ENCODE results near the gene DLG5.

DLG5 gene

GRCh38 chr10:77844177-77844576 lies 82.4 kb downstream of the DLG5 start:
- DNase-seq (ENCODE audit: low read depth, low spot score): no peak

DNA sequence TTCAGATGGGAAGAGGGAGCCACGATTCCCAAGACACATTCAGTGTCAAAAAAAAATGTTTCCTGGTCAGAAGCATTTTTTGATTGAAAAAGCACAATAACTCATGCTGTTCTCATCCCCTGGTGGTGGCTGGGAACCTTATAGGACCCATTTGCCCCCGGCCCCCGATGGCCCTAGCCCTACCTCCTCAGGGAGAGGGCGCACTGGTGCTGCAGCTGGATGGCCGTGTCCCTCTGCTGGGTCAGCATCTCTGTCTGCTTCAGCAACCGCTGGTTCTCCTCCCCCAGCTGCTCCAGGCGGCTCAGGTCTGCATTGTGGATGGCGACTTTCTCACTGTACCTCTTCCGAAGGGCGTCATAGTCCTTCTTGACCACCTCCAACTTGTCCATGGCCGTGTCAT lies 83.3 kb downstream of the DLG5 start:
- DNase-seq (ENCODE audit: low read depth, low spot score): no peak

DNA sequence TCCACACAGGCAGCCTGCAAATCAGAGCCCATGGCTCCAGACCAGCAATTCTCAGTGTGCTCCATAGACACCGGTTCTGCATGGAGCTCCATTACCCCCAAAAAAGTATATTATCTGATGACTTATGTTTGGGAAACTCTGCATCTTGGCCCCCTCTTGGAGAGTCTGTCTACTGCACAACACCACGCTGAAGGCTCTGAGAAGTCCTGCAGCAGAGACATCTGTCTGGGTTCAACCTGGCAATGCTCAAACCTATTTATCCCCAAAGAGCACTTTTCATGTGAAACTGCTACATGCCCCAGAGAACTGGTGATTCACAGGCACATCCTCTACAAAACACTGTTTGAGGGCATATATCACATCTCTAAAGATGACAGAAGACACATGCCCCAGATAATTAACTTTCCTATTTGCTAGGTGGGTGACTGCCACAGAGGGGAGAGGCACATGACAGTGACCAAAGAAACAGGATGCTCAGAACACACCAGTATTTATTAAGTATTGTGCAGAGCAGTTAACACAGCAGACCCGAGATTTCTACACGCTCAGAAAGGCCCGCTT lies 83.8 kb downstream of the DLG5 start:
- DNase-seq (ENCODE audit: low read depth, low spot score): no peak

DNA sequence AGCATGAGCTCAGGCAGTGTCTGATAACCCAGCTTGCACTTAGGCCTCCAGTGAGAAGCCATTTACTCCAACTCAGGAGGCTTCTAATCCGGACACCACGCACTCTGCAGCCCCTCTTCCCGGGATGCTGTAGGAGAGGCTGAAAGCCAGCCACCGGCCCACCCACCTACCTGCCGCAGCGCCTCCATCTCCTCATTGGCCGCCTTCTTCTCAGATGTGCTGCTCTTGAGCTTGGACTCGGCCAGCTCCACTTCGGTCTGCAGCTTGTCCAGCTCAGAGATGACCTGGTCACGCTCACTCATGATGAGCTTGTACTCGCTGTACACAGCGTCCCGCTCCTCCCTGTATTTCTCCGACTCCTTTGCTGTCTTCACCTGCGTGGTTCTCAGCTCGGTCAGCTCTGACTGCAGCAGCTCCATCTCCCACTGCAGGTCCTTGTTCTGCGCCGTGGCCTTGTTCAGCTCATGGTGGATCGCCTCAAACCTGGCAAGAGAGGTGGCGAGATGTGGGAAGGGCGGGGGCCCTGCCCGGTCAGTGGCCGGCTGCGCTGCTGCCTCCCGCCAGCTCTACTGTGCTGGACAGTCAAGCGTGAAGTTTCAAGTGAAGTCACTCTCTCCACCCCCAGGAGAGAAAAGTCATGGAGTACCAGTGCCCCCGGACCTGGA lies 84.7 kb downstream of the DLG5 start:
- no peak for DNase-seq (ENCODE audit: low read depth, low spot score)

GRCh38 chr10:77840636-77841035 lies 85.9 kb downstream of the DLG5 start:
- no peak for DNase-seq (ENCODE audit: low read depth, low spot score)

DNA sequence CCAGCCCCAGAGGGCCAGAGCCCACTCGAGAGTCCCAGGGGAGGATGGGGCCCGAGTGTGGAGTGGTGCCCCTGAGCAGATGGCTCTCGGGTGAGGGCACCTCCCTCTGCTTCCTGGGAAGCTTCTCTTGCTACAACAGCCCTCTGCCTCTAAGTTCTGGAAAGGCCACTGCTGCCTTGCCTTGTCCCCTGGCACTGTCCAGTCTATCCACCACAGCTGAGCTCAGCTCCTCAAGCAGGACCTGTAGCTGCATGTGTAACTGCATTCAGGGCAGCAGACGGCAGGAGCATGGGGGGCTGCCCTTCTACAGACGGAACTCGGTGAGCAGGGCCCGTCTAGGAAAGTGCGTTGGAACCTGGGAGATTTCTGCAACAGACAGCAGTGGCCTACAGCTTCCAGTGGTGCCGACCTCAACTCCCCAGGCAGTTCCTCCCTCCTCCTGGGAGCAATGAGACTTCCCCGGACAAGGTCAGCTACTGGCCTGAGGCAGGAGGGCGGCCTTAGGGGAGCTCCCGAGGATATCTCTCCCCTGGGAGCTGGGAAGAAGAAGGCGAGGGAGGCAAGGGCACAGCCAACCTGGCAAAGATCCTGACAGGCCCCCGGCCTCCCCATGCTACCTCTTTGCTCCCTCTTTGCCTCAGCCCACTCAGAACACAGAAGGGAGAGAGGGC lies 88.5 kb downstream of the DLG5 start:
- no peak for DNase-seq (ENCODE audit: low read depth, low spot score)

DNA sequence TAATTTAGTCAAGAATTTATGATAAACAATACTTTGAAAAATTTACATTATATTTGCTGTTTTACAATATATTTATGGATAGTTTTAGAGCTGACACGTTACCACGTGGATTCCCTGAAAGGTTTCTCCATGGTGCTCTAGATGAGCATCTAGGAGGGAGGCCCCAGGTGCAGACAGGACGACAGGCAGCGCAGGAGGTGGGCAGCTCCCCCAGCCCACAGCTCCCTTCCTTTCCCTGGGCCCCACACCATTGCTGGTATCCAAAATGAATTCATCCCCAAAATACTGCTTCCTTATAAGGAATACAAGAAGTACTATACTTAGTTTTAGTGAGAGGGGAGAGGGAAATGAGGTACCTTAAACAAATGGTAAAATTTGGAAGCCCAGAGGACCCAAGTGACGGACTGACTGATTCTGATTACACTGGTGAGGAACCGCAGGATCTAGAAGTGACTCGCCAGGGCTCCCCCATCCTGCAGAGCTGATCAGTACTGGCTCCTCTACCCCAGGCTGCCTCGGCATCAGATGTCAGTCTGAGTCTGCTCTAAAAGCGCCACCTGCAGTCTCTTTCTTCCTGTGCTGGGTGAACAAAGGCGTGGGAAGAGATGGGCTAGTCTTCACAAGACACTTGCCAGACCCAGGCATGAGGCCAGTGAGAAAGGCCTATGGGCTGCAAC lies 89.2 kb downstream of the DLG5 start:
- peak; percentile 62 for DNase-seq (ENCODE audit: low read depth, low spot score)

DNA sequence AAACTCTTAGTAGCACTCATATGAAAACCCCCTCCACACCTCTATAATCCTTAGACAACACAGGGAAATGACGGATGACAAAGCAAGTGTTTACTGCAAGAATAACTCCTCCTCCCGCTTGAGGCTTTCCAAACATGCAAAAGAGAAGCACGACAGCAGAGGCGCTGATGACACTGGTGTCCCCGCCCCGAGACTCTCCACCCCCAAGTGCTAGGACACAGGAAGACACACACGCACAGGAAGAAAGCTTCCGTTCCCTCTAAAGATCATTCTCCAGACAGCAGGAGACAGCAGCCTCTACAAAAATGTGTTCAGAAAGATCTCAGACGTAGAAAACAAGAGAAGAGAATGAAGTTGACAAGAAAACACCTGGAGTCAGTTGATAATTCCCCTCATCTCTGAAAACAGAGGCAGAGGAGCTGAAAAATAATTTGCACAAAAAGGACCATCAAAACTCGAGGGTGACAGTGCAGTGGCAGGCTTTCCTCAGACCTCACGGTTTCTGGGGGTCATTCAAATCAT lies 90.2 kb downstream of the DLG5 start:
- DNase-seq (ENCODE audit: low read depth, low spot score): no peak

DNA sequence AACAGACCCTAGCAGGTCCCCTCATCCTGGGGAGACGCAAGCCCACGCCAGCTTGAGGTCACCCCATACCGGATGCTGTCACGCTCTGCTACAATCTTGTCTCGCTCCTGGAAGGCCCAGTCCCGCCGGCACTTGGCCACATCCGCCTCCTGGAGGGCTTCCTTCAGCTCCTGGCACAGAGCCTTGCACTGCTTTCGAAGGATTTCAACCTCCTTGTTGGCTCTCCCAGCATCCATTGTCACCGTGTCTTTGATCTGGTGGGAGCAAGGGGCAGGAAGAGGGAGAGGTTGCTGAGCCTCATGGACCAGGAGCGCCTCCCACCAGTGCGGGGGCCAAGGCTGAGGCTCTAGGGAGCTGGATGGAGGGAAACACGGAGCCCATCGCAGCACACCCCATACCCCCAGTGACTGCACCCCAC lies 90.9 kb downstream of the DLG5 start:
- peak; percentile 43 for DNase-seq (ENCODE audit: low read depth, low spot score)

DNA sequence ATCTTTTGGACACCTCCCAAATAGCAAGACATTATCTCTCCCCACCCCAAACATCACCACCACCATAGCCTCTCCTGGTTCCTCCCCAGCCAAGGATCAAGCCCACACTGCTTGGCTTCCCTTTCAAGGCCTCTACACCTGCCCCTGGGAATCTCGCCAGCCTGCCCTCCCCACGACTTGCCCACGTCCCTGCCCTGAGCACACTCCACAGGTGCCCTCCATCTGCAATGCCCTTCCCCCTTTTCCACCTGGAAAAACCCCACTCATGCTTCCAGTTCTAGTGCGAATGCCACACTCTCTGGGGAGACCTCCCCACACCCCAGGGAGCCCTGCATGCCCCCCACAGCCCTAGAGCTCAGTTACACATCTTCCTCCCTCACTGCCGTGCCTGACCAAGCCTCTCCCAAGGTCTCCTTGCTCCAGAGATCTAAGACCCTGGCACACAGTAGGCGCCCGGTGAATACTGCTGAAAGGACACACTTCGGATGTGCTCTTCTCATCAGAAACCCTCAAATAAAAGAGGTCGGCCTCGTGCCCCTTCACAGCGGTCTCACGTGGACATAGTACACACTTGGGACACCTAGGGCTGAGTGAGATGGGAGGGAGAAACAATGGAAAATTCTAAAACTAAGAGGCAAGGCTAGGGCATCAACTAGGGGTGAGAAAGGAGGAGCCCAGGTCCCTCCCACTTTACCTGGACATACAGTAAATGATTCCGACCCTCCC lies 91.4 kb downstream of the DLG5 start:
- no peak for DNase-seq (ENCODE audit: low read depth, low spot score)

DNA sequence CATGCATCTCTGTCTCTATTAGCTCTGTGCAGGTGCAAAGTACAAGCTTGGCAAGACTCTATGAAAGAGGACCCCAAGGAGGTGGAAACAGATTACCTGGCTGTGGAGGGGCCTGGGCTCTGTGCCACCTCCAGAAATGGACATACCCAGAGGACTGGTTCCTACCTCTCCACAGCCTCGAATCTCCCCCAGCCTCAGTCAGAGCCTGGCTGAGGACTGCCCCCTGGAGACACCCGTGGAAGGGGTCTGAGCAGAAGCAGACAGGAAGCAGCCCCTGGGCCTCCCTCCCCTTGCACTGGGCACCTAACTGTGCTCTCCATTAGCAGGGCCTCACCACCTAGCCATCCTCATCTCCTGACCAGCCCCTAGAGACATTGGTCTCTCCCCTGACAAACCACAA lies 92.0 kb downstream of the DLG5 start:
- no peak for DNase-seq (ENCODE audit: low read depth, low spot score)

DNA sequence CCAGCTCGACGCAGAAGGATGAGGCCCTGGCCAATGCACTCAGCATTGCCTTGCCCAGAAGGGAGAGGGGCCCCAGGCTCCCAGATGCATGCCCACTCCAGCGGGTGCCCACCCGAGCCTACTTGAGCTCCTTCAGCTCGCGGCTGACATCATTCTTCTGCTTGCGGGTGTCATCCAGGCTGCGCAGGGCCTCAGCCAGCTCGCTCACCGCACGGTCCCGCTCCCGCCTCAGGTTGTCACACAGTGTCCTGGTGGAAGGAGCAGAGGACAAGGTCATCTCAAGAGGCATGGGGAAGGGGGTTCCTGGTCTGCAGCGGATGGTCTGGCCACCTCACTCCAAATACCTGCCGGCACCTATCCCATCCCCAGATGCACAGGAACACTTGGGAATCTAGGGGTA lies 92.8 kb downstream of the DLG5 start:
- DNase-seq (ENCODE audit: low read depth, low spot score): no peak

GRCh38 chr10:77833225-77833624 lies 93.3 kb downstream of the DLG5 start:
- no peak for DNase-seq (ENCODE audit: low read depth, low spot score)

DNA sequence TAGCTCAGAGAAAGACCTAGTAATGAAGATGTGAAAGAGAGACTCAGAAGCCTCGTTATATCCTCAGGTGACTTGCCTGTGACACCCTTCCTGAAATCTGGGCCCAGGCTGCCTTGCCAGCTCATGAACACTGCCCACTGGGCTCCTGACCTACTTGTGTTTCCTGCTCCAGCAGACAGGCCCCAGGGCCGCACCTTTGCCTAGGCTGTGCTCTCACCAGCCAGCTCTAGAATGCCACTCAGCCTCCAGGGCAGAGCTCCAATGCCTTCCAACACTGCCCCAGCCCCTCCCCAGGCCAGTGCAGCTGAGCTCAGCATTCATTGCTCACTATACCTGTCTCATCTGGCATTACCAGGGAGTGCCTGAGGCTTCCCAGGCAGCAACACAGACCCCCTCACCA lies 94.3 kb downstream of the DLG5 start:
- no peak for DNase-seq (ENCODE audit: low read depth, low spot score)

- DNase-seq (ENCODE audit: low read depth, low spot score): no peak
Observed at GRCh38 chr10:77829356-77829755, 97.2 kb downstream of the DLG5 start.

DNA sequence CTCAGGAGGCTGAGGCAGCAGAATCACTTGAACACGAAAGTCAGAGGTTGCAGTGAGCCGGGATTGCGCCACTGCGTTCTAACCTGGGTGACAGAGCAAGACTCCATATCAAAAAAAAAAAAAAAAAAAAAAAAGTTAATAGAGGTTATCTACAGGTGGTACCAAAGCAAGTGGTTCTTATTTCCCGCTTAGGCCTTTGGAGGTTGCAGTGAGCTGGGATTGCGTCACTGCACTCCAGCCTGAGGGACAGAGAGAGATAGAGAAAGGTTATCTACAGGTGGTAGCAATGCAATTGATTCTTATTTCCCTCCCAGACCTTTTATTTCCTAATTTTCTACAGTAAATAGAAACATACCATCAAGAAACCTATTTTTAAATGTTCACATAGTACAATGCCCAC lies 98.2 kb downstream of the DLG5 start:
- DNase-seq (ENCODE audit: low read depth, low spot score): no peak

DNA sequence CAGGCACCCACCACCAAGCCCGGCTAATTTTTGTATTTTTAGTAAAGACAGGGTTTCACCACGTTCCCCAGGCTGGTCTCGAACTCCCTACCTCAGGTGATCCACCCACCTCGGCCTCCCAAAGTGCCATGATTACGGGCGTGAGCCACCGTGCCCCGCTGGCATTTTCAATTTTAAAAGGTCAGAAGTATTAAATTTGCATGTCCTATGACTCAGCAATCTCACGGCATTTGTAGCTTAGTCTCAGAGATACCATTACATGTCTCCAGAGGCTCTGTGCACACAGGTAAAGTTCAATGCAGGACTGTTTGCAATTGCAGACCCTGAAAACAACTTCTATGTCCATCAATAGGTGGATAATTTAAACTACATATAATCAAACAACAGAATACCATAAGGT lies 99.2 kb downstream of the DLG5 start:
- no peak for DNase-seq (ENCODE audit: low read depth, low spot score)

GRCh38 chr10:77825965-77826364 lies 100.6 kb downstream of the DLG5 start:
- DNase-seq (ENCODE audit: low read depth, low spot score): no peak

DNA sequence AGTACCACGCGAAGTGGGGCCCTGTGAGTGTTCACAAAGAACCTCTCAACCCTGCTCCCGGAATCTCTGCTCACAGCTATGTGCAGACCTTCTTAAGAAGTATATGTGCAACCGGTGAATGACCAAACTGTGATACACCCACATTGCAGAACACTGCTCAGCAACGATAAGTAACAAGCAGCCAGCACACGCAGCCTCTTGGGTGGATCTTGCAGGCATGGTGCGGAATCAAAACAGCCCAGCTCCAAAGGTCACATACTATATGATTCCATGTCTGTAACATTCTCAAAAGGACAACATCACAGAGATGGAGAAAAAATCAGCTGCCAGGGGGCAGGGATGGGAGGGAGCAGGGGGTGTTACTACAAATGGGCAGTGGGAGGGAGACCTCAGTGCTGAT lies 101.6 kb downstream of the DLG5 start:
- no peak for DNase-seq (ENCODE audit: low read depth, low spot score)

GRCh38 chr10:77823811-77824542 lies 102.6 kb downstream of the DLG5 start:
- no peak for DNase-seq (ENCODE audit: low read depth, low spot score)

- DNase-seq (ENCODE audit: low read depth, low spot score): no peak
Observed at GRCh38 chr10:77821551-77821950, 105.0 kb downstream of the DLG5 start.

All from astrocyte of the hippocampus (primary cell).